GM12891 (cell line): ENCODE data around the gene PGGHG.

Experiments
- POLR2A ChIP-seq: IDR thresholded peaks from 2 replicates; pipeline ENCODE4 v1.6.1; 2011; ENCODE audit warnings: low read depth, low read length, control low read depth
- POLR2AphosphoS5 ChIP-seq: IDR thresholded peaks from 2 replicates; pipeline ENCODE4 v1.6.1; 2011; ENCODE audit warnings: low read depth, low read length, control low read depth
- POU2F2 ChIP-seq: IDR thresholded peaks from 2 replicates; pipeline ENCODE4 v1.6.1; 2011; ENCODE audit warnings: low read depth, mild to moderate bottlenecking, control low read depth, low read length, moderate library complexity
- TAF1 ChIP-seq: IDR thresholded peaks from 2 replicates; pipeline ENCODE4 v1.6.1; 2011; ENCODE audit warnings: low read depth, low read length, control low read depth

DNA sequence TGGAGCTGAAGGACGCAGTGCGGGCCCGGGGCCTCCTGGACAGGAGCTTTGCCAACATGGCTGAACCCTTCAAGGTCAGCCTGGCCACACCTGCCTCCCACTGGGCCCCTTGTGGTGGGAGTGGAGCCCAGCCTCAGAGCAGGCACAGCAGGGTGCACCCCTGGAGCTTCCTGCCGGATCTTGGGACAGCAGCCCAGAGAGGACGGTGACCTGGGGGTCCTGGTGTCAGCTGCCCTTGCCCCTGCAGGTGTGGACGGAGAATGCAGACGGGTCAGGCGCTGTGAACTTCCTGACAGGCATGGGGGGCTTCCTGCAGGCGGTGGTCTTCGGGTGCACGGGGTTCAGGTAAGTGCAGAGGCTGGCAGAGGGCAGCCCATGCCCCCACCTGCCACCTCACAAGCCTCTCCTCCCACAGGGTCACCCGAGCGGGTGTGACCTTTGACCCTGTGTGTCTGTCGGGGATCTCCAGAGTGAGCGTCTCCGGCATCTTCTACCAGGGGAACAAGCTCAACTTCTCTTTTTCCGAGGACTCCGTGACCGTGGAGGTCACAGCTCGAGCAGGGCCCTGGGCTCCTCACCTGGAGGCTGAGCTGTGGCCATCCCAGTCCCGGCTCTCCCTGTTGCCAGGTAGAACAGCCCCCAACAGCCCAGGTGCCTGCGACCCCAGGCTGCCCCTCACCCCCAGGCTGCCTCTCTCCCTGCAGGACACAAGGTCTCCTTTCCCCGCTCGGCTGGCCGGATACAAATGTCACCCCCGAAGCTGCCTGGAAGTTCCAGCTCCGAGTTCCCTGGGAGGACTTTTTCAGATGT lies 5.1 kb downstream of the PGGHG start:
- TF ChIP-seq POLR2A, result no peak
- TF ChIP-seq TAF1, result no peak
- TF ChIP-seq POU2F2, result no peak
- TF ChIP-seq POLR2AphosphoS5, result no peak
